Measurements from ENCODE around the gene PDK2. TPM values are rescaled to one million over a fixed set of nuclear protein-coding genes. Genes with fewer than 3 reads are reported as not detected.
"Not testable (repeated sequence)": the region's sequence is repeated elsewhere in the genome, so short reads cannot be mapped to it uniquely, and the experiment has no call there.

PDK2 gene
- total and polyA plus RNA-seq, 2 donors = 15.9 to 55.0 TPM

DNA sequence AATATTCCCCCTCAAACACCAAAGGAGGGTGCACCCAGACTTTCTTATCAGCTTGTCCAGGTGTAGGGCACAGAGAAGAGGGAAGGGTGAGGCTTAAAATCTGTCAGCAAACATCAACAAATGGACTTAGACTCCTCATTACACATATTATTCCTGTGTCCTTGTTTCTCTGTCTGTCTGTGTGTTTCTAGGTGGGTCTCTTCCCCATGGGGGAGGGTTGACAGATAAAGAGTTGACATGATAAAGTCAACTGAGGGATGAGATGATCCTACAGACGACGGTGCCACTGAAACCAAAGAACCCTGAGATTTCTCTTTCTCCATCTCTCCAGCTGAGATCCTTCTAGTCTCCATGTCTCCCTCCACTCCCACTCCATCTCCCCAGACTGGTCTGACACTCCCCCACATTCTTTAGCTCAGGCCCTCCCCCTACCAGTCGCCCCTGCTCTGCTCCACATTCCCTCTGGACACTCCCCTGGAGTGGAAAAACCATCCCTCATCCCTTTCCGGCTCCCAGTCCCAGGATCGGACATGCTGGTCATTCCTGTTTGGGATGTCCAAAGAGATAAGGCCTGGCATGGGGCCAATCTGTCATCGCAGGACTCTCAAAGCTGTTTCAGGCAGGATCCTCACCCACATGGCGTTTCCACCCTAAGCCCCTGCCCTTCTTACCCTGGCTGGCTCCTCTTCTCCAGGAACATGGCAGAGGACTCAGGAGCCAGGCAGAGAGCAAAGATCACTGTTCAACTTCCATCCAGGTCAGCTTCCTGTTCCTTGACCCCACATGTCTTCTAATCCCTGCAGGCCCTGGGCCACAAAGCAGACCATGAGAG lies 42.1 kb upstream of the PDK2 start:
- Histone ChIP-seq H3K27ac (ENCODE audit: low read depth) (no peak overlapping the region), H3K36me3 (ENCODE audit: insufficient read depth) (no peaks in the 10 kb centered on the region), H3K4me3 (ENCODE audit: low read depth, low read length) (no peak overlapping the region), H3K4me1 (ENCODE audit: insufficient read depth) (peaks cover 4% of the 10 kb centered on the region)
- 41% methylated on average over 7 of the region's 7 CpGs for WGBS
- DNase-seq (ENCODE audit: extremely low spot score) = no peak

DNA sequence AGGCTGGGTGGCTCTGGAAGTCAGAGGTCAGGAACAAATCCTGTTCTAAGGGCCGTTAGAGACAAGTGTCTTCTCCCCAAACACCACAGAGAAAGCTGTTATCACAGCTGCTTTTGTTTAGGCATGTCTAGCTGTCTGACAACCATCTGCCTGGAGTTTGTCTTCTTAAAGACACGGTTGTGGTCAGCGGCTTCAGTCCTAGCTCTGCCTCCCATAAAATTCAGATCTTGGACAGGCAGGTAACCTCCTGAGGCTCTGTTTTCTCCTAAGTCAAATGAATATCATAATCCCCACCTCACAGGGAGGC lies 41.5 kb upstream of the PDK2 start:
- DNase-seq (ENCODE audit: extremely low spot score) = no peak
- Histone ChIP-seq H3K4me3 (ENCODE audit: low read depth, low read length) (no peak overlapping the region), H3K27ac (ENCODE audit: low read depth) (no peak overlapping the region), H3K4me1 (ENCODE audit: insufficient read depth) (peaks cover 4% of the 10 kb centered on the region), H3K36me3 (ENCODE audit: insufficient read depth) (no peaks in the 10 kb centered on the region)
- 28% methylated on average over 3 of the region's 3 CpGs for WGBS

DNA sequence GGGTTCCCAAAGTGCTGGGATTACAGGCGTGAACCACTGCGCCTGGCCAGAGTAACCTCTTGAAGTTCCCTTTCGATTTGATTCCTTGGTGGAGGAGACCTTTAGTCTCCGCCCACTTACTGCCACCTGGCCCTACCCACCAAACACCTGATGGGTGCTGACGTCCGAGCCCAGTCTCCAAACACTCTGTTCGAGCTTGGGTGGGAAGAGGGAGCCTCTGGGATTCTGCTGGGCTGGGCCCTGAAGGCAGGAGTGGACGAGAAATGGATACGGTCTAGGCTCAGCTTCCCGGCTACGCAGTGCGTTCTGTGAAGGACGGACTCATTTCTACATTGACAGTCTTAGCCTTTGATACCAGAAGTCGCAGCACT lies 40.1 kb upstream of the PDK2 start:
- Histone ChIP-seq H3K27ac (ENCODE audit: low read depth) (peak overlapping the region; percentile 12), H3K4me1 (ENCODE audit: insufficient read depth) (peaks cover 4% of the 10 kb centered on the region), H3K36me3 (ENCODE audit: insufficient read depth) (no peaks in the 10 kb centered on the region), H3K4me3 (ENCODE audit: low read depth, low read length) (peak overlapping the region; percentile 83)
- DNase-seq (ENCODE audit: extremely low spot score) = no peak
- 19% methylated on average over 14 of the region's 14 CpGs for WGBS

DNA sequence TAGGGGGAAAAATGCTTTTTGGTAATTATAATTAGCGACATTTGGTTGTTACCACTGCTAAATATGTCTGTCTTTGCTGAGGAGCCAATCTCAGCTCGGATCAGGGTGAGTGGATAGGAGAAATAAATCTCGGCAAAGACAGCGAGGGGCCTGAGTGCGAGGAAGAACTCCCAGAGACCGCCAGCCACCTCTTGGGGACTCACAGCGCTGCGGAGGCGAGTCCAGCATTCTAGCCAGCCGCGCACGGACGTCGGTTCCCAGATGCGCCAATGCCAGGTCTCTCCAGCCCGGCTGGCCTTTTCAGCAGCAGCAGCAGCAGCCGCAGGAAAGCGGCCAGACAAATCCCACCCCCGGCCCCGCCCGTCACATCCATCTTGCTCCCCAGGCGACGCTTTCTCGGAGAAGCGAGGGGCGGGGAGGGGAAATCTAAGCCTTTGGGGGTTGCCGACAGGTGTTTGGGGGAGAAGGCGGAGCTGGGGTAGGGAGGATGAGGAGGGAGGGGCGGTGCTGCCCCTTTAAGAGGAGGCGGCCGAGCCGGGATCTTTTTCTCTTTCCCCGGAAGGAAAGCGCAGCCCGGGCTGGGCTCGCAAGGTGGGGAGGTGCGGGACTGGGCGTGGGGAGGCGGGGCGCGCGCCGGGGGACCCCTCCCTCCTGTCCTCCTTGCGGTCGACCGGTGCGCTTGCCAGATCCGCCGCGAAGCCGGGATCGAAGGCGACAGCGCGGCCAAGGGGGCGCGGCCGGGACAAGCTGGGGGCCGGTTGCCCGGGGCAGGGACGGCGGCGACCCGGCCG lies 39.5 kb upstream of the PDK2 start, which contains the start of gene ITGA3:
ITGA3 (plus strand) TSS at position 685 of the 791 bp plus-strand sequence. CDS start 330 bp downstream, outside the sequence.
- Histone ChIP-seq H3K4me3 (ENCODE audit: low read depth, low read length) (peak within 1 kb of the TSS; percentile 83), H3K4me1 (ENCODE audit: insufficient read depth) (peaks cover 4% of the 10 kb centered on the region), H3K27ac (ENCODE audit: low read depth) (peak within 1 kb of the TSS; percentile 91), H3K36me3 (ENCODE audit: insufficient read depth) (no peaks in the 10 kb centered on the region)
- WGBS = under 1% methylated on average over 65 of the region's 65 CpGs
- no peak for DNase-seq (ENCODE audit: extremely low spot score)

DNA sequence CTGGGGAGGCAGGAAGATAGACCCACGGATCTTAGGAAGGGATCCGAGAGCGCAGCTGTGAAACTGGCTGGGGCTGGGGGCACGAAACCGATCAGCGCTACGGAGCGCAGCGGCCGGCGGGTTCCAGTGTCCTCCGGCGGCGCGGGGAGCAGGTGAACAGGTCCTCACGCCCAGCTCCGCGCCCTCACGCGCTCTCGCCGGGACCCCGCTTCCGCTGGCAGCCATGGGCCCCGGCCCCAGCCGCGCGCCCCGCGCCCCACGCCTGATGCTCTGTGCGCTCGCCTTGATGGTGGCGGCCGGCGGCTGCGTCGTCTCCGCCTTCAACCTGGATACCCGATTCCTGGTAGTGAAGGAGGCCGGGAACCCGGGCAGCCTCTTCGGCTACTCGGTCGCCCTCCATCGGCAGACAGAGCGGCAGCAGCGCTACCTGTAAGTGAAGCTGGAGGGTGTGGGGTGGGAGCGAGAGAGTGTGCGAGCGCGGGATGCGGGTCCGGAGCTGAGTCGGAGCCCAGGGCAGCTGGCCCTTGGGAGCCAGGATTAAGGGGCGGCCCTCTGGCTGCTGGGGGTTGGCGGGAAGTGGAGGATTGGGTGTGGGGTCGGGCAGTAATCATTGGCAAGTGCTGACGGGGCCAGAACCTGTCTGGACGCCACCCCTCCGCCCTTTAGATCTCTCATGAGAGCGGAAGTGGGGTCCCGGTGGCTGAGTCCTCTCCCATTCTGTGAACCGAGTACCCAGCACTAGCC lies 38.8 kb upstream of the PDK2 start:
- Histone ChIP-seq H3K36me3 (ENCODE audit: insufficient read depth) (no peaks in the 10 kb centered on the region), H3K4me1 (ENCODE audit: insufficient read depth) (peaks cover 4% of the 10 kb centered on the region), H3K4me3 (ENCODE audit: low read depth, low read length) (peak overlapping the region; percentile 83), H3K27ac (ENCODE audit: low read depth) (peak overlapping the region; percentile 91)
- no peak for DNase-seq (ENCODE audit: extremely low spot score)
- WGBS = under 1% methylated on average over 64 of the region's 64 CpGs

DNA sequence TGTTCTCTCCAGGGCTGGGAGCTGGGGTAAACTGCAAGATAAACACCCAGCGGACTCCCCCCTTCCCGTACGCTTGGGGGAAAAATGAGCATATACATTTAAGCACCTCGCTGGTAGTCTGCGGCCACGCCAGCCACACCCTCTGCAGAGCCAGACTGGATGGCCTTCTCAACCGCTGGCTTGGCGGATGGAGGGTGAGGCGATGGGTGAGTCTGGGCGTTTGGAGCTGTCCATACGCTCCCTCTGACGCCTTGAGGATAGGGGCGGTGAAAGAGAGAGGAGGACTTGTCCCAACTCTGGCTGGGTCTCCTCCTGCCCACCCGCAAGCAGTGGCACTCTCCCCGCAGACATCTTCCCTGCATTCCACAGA lies 38.2 kb upstream of the PDK2 start:
- no peak for DNase-seq (ENCODE audit: extremely low spot score)
- no peaks in the 10 kb centered on the region for H3K36me3 ChIP-seq (ENCODE audit: insufficient read depth)
- peak overlapping the region; percentile 83 for H3K4me3 ChIP-seq (ENCODE audit: low read depth, low read length)
- WGBS = 13% methylated on average over 15 of the region's 15 CpGs
- peak overlapping the region; percentile 91 for H3K27ac ChIP-seq (ENCODE audit: low read depth)
- H3K4me1 ChIP-seq (ENCODE audit: insufficient read depth) = peaks cover 4% of the 10 kb centered on the region

DNA sequence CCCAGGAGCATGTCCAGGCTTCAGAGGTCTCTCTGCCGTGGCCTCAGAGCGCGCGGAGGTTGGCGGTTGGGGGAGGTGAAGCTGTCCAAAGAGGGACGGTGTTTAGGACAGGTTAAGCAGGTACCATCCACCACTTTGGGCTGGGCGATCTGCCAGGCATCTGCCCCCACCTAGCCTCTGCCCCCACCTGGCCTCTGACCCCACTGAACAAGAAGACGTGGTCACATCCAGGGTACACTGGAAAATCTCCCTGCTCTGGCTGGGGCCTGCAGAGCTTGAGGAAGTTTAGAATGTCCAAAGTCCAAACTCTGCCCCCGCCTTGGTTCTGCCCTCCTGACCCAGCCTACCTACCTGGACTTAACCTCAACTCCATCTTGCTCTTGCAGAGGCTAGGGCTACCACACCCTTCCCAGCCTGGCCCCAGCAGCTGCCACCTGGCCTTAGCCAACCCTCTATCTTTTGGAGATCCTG lies 37.6 kb upstream of the PDK2 start:
- WGBS = 72% methylated on average over 9 of the region's 9 CpGs
- no peaks in the 10 kb centered on the region for H3K36me3 ChIP-seq (ENCODE audit: insufficient read depth)
- H3K4me1 ChIP-seq (ENCODE audit: insufficient read depth) = peaks cover 4% of the 10 kb centered on the region
- DNase-seq (ENCODE audit: extremely low spot score) = no peak
- peak overlapping the region; percentile 83 for H3K4me3 ChIP-seq (ENCODE audit: low read depth, low read length)
- H3K27ac ChIP-seq (ENCODE audit: low read depth) = peak overlapping the region; percentile 42

DNA sequence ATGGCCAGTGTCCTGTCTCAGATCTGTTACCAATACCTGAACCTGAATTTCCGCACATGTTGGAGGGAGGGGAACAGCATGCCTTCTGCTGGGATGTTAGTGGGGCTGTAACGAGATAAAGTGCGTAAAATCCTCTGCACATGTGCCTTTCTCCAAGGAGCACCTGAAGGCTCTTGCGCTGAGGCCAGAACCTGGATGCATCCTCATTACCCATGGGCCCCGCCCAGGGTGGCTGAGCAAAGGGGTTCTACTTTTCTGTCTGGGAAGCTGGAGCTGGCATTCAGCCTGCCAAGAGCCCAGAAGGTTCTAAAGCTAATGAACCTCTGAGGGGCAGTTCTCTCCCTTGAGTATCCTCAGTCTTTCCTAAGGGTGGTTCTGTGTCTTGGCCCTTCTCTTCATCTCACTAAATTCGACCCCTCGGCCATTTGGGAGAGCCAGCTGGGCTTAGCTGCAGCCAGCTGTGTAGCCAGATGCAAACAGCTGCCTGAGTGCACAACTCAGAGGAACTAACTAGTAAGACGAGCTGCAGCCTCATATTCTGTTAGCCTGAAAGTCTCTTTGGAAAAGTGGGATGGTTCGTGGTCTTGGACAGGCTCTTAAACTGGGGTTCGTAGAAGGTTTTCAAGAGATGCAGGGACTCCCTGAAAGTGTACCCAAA lies 36.7 kb upstream of the PDK2 start:
- no peak for DNase-seq (ENCODE audit: extremely low spot score)
- no peak overlapping the region for H3K27ac ChIP-seq (ENCODE audit: low read depth)
- H3K4me1 ChIP-seq (ENCODE audit: insufficient read depth) = no peaks in the 10 kb centered on the region
- no peaks in the 10 kb centered on the region for H3K36me3 ChIP-seq (ENCODE audit: insufficient read depth)
- WGBS = 66% methylated on average over 10 of the region's 10 CpGs
- H3K4me3 ChIP-seq (ENCODE audit: low read depth, low read length) = no peak overlapping the region

DNA sequence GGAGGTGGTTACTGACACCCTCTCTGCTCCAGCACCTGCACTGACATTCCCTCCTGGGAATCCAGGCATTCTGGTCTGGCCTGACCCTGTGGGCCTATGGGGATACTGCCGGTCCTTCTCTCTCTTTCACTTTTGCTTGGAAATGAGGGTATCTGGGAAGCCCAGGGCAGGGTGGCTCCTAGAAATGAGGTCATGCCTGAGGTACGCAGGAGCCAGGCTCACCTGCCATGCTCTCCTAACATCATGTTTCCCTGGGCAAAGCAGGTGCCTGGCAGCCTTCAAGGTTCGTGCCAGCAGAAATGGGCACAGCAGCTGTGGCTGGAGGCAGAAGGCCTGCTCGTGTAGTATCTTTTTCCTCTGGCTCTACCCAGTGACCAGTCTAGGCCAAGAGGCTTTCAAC lies 35.9 kb upstream of the PDK2 start:
- Histone ChIP-seq H3K4me1 (ENCODE audit: insufficient read depth) (no peaks in the 10 kb centered on the region), H3K36me3 (ENCODE audit: insufficient read depth) (no peaks in the 10 kb centered on the region), H3K27ac (ENCODE audit: low read depth) (peak overlapping the region; percentile 43), H3K4me3 (ENCODE audit: low read depth, low read length) (no peak overlapping the region)
- WGBS = 41% methylated on average over 4 of the region's 4 CpGs
- no peak for DNase-seq (ENCODE audit: extremely low spot score)

DNA sequence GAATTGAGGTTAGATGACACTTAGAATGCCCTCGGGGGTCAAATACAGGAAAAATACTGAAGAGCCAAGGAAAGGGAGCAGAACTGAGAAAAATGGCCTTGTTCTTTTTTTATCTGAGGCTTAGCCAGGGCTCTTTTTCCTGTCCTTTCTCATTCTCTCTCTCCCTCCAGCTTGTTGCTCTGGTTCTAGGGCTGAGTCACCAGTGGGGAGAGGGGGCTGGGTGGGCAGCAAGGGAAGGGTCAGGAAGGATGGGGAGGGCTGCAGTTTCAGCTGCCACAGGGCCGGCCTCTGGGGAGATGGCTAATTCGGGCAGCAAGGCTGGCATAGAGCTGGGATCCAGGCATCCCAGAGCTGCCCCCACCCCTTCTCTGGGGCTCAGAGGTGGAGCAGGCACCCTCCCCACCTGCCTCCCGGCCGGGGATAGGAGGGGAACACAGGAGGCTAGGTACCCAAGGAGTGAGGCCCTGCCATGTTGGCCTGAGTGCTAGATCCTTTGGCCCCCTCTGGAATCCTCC lies 35.3 kb upstream of the PDK2 start:
- 31% methylated on average over 5 of the region's 5 CpGs for WGBS
- DNase-seq (ENCODE audit: extremely low spot score) = no peak
- Histone ChIP-seq H3K27ac (ENCODE audit: low read depth) (peak overlapping the region; percentile 43), H3K4me3 (ENCODE audit: low read depth, low read length) (no peak overlapping the region), H3K36me3 (ENCODE audit: insufficient read depth) (no peaks in the 10 kb centered on the region), H3K4me1 (ENCODE audit: insufficient read depth) (no peaks in the 10 kb centered on the region)

DNA sequence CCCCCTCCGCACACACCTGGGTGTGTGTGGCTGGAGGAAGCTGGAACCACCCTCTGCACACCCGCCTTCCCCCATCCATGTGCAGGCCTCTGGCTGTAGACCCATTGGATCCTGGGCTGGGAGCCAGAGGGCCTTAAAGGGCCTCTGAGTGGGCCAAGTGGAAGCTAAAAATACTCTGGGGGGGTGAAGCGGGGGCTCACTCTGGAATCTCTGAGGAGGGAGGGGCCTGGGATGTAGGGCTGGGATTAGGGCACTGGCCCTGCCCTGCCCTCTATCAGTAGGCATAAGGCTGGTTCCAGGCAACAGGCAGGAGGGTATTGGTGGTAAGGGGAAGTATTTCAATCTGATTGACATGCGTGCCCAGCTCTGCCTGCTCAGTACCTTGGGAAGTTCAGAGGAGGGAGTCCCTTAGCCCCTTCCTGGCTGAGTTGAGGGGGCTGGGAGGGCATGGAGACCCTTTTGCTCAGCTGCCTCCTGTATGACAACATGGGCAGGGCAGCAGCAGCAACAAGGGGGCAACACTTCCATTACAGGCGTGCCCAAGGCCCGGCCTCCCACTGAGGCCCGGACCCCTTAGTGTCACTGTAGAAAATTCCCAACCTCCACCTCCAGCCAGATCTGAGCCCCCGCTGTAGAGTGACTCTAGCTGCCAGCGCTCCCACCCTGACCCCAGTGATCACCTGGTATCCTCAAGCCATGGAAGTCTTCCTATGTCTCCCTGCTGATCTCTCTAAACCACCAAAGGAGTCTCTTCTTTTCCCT lies 34.0 kb upstream of the PDK2 start:
- WGBS = 56% methylated on average over 9 of the region's 9 CpGs
- Histone ChIP-seq H3K4me3 (ENCODE audit: low read depth, low read length) (no peak overlapping the region), H3K36me3 (ENCODE audit: insufficient read depth) (no peaks in the 10 kb centered on the region), H3K4me1 (ENCODE audit: insufficient read depth) (no peaks in the 10 kb centered on the region), H3K27ac (ENCODE audit: low read depth) (peak overlapping the region; percentile 47)
- no peak for DNase-seq (ENCODE audit: extremely low spot score)

DNA sequence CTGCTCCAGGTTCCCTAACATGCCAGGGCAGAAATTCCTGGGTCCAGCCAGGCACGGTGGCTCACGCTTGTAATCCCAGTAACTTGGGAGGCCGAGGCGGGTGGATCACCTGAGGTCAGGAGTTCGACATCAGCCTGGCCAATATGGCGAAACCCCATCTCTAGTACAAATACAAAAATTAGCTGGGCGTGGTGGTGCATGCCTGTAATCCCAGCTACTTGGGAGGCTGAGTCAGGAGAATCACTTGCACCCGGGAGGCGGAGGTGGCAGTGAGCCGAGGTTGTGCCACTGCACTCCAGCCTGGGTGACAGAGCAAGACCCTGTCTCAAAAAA lies 33.5 kb upstream of the PDK2 start:
- not testable (repeated sequence) for H3K4me1 ChIP-seq (ENCODE audit: insufficient read depth); DNase-seq (ENCODE audit: extremely low spot score); H3K27ac ChIP-seq (ENCODE audit: low read depth); H3K36me3 ChIP-seq (ENCODE audit: insufficient read depth); H3K4me3 ChIP-seq (ENCODE audit: low read depth, low read length)
- 80% methylated on average over 10 of the region's 10 CpGs for WGBS

Data from urinary bladder (tissue), 4 donors.